ENCODE measurements around the gene RPL29. TPM values are rescaled to one million over a fixed set of nuclear protein-coding genes. Genes with fewer than 3 reads are reported as not detected.
"Not testable (repeated sequence)": the region's sequence is repeated elsewhere in the genome, so short reads cannot be mapped to it uniquely, and the experiment has no call there.

RPL29 gene
- total and polyA plus RNA-seq, 2 of the 13 experiments (the other 11 are each of a cell fraction or from before 2014, with no cell fraction given) = 1,348 to 2,263 TPM

DNA sequence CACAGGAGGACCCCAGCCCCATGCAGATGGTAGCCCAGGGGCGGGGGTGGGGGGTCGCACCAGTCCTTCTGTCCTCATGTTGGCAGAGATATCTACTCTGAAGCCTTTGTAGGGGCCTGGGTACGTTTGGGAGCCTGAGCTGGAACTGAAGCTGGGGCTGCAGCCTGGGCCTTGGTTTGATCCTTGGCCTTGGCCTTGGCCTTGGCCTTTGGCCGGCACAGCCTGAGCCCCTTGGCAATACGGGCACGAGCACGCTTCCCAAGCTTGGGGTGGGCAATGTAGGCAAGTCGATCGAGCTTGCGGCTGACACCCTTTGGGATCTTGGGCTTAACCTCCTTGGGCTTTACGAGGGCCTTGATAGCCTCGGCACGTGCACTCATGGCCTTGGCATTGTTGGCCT is 2.0 kb downstream of the RPL29 start:
- Histone ChIP-seq H3K4me2 (ENCODE audit: low read depth, low read length) (peak overlapping the region; percentile 99; the same call in 1 of the 2 replicates), H3K79me2 (ENCODE audit: insufficient read depth, low read length) (peaks cover 21% of the 10 kb centered on the region), H3K4me1 (ENCODE audit: insufficient read depth, low read length) (peaks cover 59% of the 10 kb centered on the region), H3K36me3 (replicated peaks in 1 of 2; ENCODE audit: control insufficient read depth in 1 of 2, insufficient read depth in 2 of 2, low read length in 2 of 2) (peaks cover 9 to 18% of the 10 kb centered on the region in 2 experiments)
- H4K20me1 ChIP-seq (ENCODE audit: insufficient read depth, low read length); H3K4me3 ChIP-seq (replicated peaks in 1 of 3; ENCODE audit: insufficient read depth in 1 of 3, low read depth in 2 of 3, low read length in 3 of 3); DNase-seq (ENCODE audit: low spot score); H3K9me3 ChIP-seq (ENCODE audit: low read length); H3K27me3 ChIP-seq (ENCODE audit: control insufficient read depth in 1 of 2, insufficient read depth in 2 of 2, low read length in 2 of 2); H3K27ac ChIP-seq (ENCODE audit: extremely low read length, insufficient read depth, low read length); CTCF ChIA-PET (ENCODE audit: low intra/inter-chr PET ratio, low total read pairs); FAIRE-seq; H3K9ac ChIP-seq (ENCODE audit: insufficient read depth, low read depth, low read length); in situ Hi-C loops (cut with HindIII; ENCODE audit: extremely low pct_ligation_motif_present, low pct_unique_long_range_greater_than_20kb); H2AFZ ChIP-seq (ENCODE audit: low read length); ATAC-seq: not testable (repeated sequence)
- POLR2A ChIA-PET = interaction anchor here (6.6 to 7.1 kb wide), 2 partner anchors 10 to 52 kb away, joined by 64 to 187 read pairs; partner anchors contain the start of genes ACY1, PARP3 and RRP9
- 78% methylated on average over 3 of the region's 13 CpGs for WGBS (ENCODE audit: low lambda C conversion rate)
- BruUV-seq (replicated peaks) = TSS peak; percentile 65
- intact Hi-C loops (cut with micrococcal nuclease; ENCODE audit: unreplicated experiment) = loop anchor here (2.0 kb wide), 1 partner anchor 51 kb away; the partner anchor contains the start of gene PARP3

GRCh38 chr3:51992017-51992682 is 3.5 kb downstream of the RPL29 start:
- in situ Hi-C loops (cut with HindIII; ENCODE audit: extremely low pct_ligation_motif_present, low pct_unique_long_range_greater_than_20kb) (no loop called here), intact Hi-C loops (cut with micrococcal nuclease; ENCODE audit: unreplicated experiment) (no loop called here)
- H3K9me3 ChIP-seq (ENCODE audit: low read length) = no peaks in the 10 kb centered on the region
- no peak; the same call in 2 of the 3 replicates for ATAC-seq
- H3K79me2 ChIP-seq (ENCODE audit: insufficient read depth, low read length) = peaks cover 21% of the 10 kb centered on the region
- no peak for FAIRE-seq
- CTCF ChIA-PET (ENCODE audit: low intra/inter-chr PET ratio, low total read pairs) = no interaction called here
- H3K9ac ChIP-seq (ENCODE audit: insufficient read depth, low read depth, low read length) = no peak overlapping the region
- H3K27ac ChIP-seq (ENCODE audit: extremely low read length, insufficient read depth, low read length) = peak overlapping the region; percentile 37
- H3K36me3 ChIP-seq (replicated peaks in 1 of 2; ENCODE audit: control insufficient read depth in 1 of 2, insufficient read depth in 2 of 2, low read length in 2 of 2) = peaks cover 9 to 18% of the 10 kb centered on the region in 2 experiments
- peaks cover 3% of the 10 kb centered on the region; the same call in 1 of the 2 replicates for H4K20me1 ChIP-seq (ENCODE audit: insufficient read depth, low read length)
- no peak overlapping the region for H3K4me3 ChIP-seq (replicated peaks in 1 of 3; ENCODE audit: insufficient read depth in 1 of 3, low read depth in 2 of 3, low read length in 3 of 3)
- peaks cover 45% of the 10 kb centered on the region for H3K4me1 ChIP-seq (ENCODE audit: insufficient read depth, low read length)
- H3K4me2 ChIP-seq (ENCODE audit: low read depth, low read length) = no peak overlapping the region
- POLR2A ChIA-PET = interaction anchor here (1.0 to 7.1 kb wide), 8 partner anchors 9 to 162 kb away, joined by 3 to 187 read pairs (median 9); partner anchors contain the start of genes ABHD14A, ABHD14B, ACY1 and PARP3
- H3K27me3 ChIP-seq (ENCODE audit: control insufficient read depth in 1 of 2, insufficient read depth in 2 of 2, low read length in 2 of 2) = no peaks in the 10 kb centered on the region; a peak in 1 of 5 replicates
- 97% methylated on average over 2 of the region's 3 CpGs for WGBS (ENCODE audit: low lambda C conversion rate)
- no peak overlapping the region for H2AFZ ChIP-seq (ENCODE audit: low read length)
- TSS peak; percentile 65 for BruUV-seq (replicated peaks)
- DNase-seq (ENCODE audit: low spot score) = no peak
- TF ChIP-seq, protein P1, sequence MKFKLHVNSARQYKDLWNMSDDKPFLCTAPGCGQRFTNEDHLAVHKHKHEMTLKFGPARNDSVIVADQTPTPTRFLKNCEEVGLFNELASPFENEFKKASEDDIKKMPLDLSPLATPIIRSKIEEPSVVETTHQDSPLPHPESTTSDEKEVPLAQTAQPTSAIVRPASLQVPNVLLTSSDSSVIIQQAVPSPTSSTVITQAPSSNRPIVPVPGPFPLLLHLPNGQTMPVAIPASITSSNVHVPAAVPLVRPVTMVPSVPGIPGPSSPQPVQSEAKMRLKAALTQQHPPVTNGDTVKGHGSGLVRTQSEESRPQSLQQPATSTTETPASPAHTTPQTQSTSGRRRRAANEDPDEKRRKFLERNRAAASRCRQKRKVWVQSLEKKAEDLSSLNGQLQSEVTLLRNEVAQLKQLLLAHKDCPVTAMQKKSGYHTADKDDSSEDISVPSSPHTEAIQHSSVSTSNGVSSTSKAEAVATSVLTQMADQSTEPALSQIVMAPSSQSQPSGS (CRISPR knock-in tag; IDR thresholded peaks at IDR 0.05) = no peak
- TF ChIP-seq ARNT2 (CRISPR knock-in tag; IDR thresholded peaks at IDR 0.05; ENCODE audit: low read depth) = no peak
- TF ChIP-seq ZNF275 (CRISPR knock-in tag; IDR thresholded peaks at IDR 0.05; ENCODE audit: borderline replicate concordance) = no peak
- TF ChIP-seq, protein P2, sequence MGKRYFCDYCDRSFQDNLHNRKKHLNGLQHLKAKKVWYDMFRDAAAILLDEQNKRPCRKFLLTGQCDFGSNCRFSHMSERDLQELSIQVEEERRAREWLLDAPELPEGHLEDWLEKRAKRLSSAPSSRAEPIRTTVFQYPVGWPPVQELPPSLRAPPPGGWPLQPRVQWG (CRISPR knock-in tag; IDR thresholded peaks at IDR 0.05; ENCODE audit: borderline replicate concordance, low read depth) = no peak
- peak; percentile 56 for TF ChIP-seq RBFOX2 (IDR thresholded peaks at IDR 0.05; ENCODE audit: low read depth, low read length)
- TF ChIP-seq, protein P3, sequence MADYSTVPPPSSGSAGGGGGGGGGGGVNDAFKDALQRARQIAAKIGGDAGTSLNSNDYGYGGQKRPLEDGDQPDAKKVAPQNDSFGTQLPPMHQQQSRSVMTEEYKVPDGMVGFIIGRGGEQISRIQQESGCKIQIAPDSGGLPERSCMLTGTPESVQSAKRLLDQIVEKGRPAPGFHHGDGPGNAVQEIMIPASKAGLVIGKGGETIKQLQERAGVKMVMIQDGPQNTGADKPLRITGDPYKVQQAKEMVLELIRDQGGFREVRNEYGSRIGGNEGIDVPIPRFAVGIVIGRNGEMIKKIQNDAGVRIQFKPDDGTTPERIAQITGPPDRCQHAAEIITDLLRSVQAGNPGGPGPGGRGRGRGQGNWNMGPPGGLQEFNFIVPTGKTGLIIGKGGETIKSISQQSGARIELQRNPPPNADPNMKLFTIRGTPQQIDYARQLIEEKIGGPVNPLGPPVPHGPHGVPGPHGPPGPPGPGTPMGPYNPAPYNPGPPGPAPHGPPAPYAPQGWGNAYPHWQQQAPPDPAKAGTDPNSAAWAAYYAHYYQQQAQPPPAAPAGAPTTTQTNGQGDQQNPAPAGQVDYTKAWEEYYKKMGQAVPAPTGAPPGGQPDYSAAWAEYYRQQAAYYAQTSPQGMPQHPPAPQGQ (CRISPR knock-in tag; IDR thresholded peaks at IDR 0.05; ENCODE audit: borderline replicate concordance) = 0 out of 2 replicates have a peak, but pooled peaks have one; percentile 38
- TF ChIP-seq POLR2A (IDR thresholded peaks at IDR 0.05; ENCODE audit: insufficient read depth in 1 of 2, low read depth in 2 of 2, low read length in 2 of 2) = peak in 1 of 2 experiments; percentile 52; a peak in 2 of 4 replicates
- no peak for TF ChIP-seq ZNF629 (CRISPR knock-in tag; conservative IDR thresholded peaks at IDR 0.05)
- no peak for TF ChIP-seq ETV5 (CRISPR knock-in tag; IDR thresholded peaks at IDR 0.05; ENCODE audit: borderline replicate concordance)
- TF ChIP-seq ZSCAN22 (CRISPR knock-in tag; IDR thresholded peaks at IDR 0.05) = peak; percentile 93
- TF ChIP-seq NFE2L2 (IDR thresholded peaks at IDR 0.05; ENCODE audit: low read length) = no peak
- peak; percentile 28; the same call in 1 of the 2 replicates for TF ChIP-seq AKAP8 (CRISPR knock-in tag; IDR thresholded peaks at IDR 0.05)

Measured in HepG2 (cell line).